Cardiac fibroblast (primary cell): Measurements from ENCODE around the gene ZNF536.

ENCODE experiments used
- DNase-seq, 2 donors: peaks; one replicate each; pipeline versions ENCODE4 v3.0.0 to v3.0.0-alpha.2; 2010; ENCODE audit warnings: low read depth in 2 of 2
- H3K4me3 ChIP-seq, 2 donors: replicated peaks in 1 of 2; 1 replicate in 1 of 2; 2 replicates in 1 of 2; pipeline ENCODE4 v1.5.1; 2011; ENCODE audit warnings: low read depth in 2 of 2, low read length in 2 of 2, mild to moderate bottlenecking in 2 of 2, moderate library complexity in 1 of 2
- CTCF ChIP-seq: IDR thresholded peaks from one replicate; pipeline ENCODE4 v1.5.1; 2011; ENCODE audit warnings: low read depth, mild to moderate bottlenecking, low read length, inconsistent platforms

ZNF536 gene

GRCh38 chr19:30362156-30362754, 9.9 kb upstream of the ZNF536 start:
- TF ChIP-seq CTCF, result no peak
- DNase-seq, result no peak
- H3K4me3 ChIP-seq, result no peak overlapping the region

GRCh38 chr19:30363073-30363472, 9.1 kb upstream of the ZNF536 start:
- DNase-seq, result no peak
- no peak overlapping the region for H3K4me3 ChIP-seq
- no peak for TF ChIP-seq CTCF

GRCh38 chr19:30364866-30365800, 7.1 kb upstream of the ZNF536 start:
- H3K4me3 ChIP-seq, result no peak overlapping the region
- no peak for TF ChIP-seq CTCF
- no peak for DNase-seq

GRCh38 chr19:30366282-30366681, 5.9 kb upstream of the ZNF536 start:
- no peak overlapping the region for H3K4me3 ChIP-seq
- no peak for DNase-seq
- no peak for TF ChIP-seq CTCF

GRCh38 chr19:30367006-30367405, 5.2 kb upstream of the ZNF536 start:
- no peak for TF ChIP-seq CTCF

GRCh38 chr19:30367421-30367820, 4.8 kb upstream of the ZNF536 start:
- no peak for TF ChIP-seq CTCF
- no peak for DNase-seq
- H3K4me3 ChIP-seq, result no peak overlapping the region

More at GRCh38 chr19:30367006-30367405, 5.2 kb upstream of the ZNF536 start:
- H3K4me3 ChIP-seq, result no peak overlapping the region
- no peak for DNase-seq
